HG03565 (cell line): ENCODE data around the gene PROX1.

Experiments
- ATAC-seq: cut with Tn5 transposase; IDR thresholded peaks from one replicate; pipeline ENCODE4 v1.9.1; 2021; ENCODE audit warnings: mild to moderate bottlenecking, moderate library complexity; ENCODE audit not compliant: unreplicated experiment

The PROX1 gene

GRCh38 chr1:214018386-214019268 is 30.9 kb downstream of the PROX1 start:
- peak; percentile 86 for ATAC-seq

GRCh38 chr1:214019499-214019898 is 31.7 kb downstream of the PROX1 start:
- no peak for ATAC-seq

GRCh38 chr1:214021321-214021720 is 33.5 kb downstream of the PROX1 start:
- no peak for ATAC-seq

GRCh38 chr1:214022229-214022791 is 34.5 kb downstream of the PROX1 start:
- no peak for ATAC-seq

- no peak for ATAC-seq
Measured at GRCh38 chr1:214022810-214023425, 35.1 kb downstream of the PROX1 start.

- no peak for ATAC-seq
Measured at GRCh38 chr1:214026985-214027384, 39.2 kb downstream of the PROX1 start.

GRCh38 chr1:214027498-214027897 is 39.7 kb downstream of the PROX1 start:
- ATAC-seq = no peak

- ATAC-seq = no peak
Measured at GRCh38 chr1:214028095-214028494, 40.3 kb downstream of the PROX1 start.

GRCh38 chr1:214028649-214029406 is 41.1 kb downstream of the PROX1 start:
- no peak for ATAC-seq

- ATAC-seq = no peak
Measured at GRCh38 chr1:214029796-214030195, 42.0 kb downstream of the PROX1 start.

GRCh38 chr1:214031267-214031650 is 43.5 kb downstream of the PROX1 start:
- ATAC-seq = no peak

- ATAC-seq = no peak
Measured at GRCh38 chr1:214037468-214037867, 49.7 kb downstream of the PROX1 start.

GRCh38 chr1:214039394-214040018 is 51.7 kb downstream of the PROX1 start:
- no peak for ATAC-seq

- no peak for ATAC-seq
Measured at GRCh38 chr1:214043167-214043566, 55.4 kb downstream of the PROX1 start.

GRCh38 chr1:214044438-214045214 is 56.9 kb downstream of the PROX1 start:
- no peak for ATAC-seq

- no peak for ATAC-seq
Measured at GRCh38 chr1:214050513-214051401, 63.0 kb downstream of the PROX1 start.

GRCh38 chr1:214051786-214052185 is 64.0 kb downstream of the PROX1 start:
- ATAC-seq = no peak

- ATAC-seq = no peak
Measured at GRCh38 chr1:214058076-214058475, 70.3 kb downstream of the PROX1 start.

GRCh38 chr1:214066190-214066589 is 78.4 kb downstream of the PROX1 start:
- no peak for ATAC-seq
